Upper lobe of left lung (tissue), 6 donors: ENCODE data around the gene RDX. TPM values are rescaled to one million over a fixed set of nuclear protein-coding genes. Genes with fewer than 3 reads are reported as not detected.

ENCODE experiments used
- ATAC-seq, 2 donors: fragments of 200-7000 bp; cut with Tn5 transposase; one replicate each; pipeline ENCODE4 v1.9.1; 2022; ENCODE audit warnings: mild to moderate bottlenecking in 2 of 2, moderate library complexity in 2 of 2; ENCODE audit not compliant: low FRiP score in 2 of 2
- DNase-seq, 2 donors: peaks; one replicate each; pipeline ENCODE4 v3.0.0-alpha.2; 2019 to 2020
- H3K27ac ChIP-seq, 4 donors: fragments of 200-600 bp; sonication (generic); one replicate each; pipeline ENCODE4 v1.5.1; 2016 to 2019
- H3K27me3 ChIP-seq, 4 donors: fragments of 200-600 bp; sonication (generic); one replicate each; pipeline ENCODE4 v1.5.1; 2017 to 2019
- H3K36me3 ChIP-seq, 4 donors: fragments of 200-600 bp; sonication (generic); one replicate each; pipeline ENCODE4 v1.5.1; 2016 to 2019
- H3K4me1 ChIP-seq, 4 donors: fragments of 200-600 bp; sonication (generic); one replicate each; pipeline ENCODE4 v1.5.1; 2018 to 2019
- H3K4me3 ChIP-seq, 4 donors: fragments of 200-600 bp; sonication (generic); one replicate each; pipeline ENCODE4 v1.5.1; 2017 to 2019; ENCODE audit warnings: mild to moderate bottlenecking in 2 of 4, moderate library complexity in 1 of 4
- H3K9me3 ChIP-seq, 4 donors: fragments of 200-600 bp; sonication (generic); one replicate each; pipeline ENCODE4 v1.5.1; 2018 to 2019
- EP300 ChIP-seq, 4 donors: sonication (generic); formaldehyde crosslinking; IDR thresholded peaks; one replicate each; pipeline ENCODE4 v1.5.1; 2017; ENCODE audit warnings: antibody characterized with exemption in 4 of 4, control low read depth in 2 of 4
- POLR2A ChIP-seq, 4 donors: fragments of 450-650 bp; IDR thresholded peaks; one replicate each; pipeline ENCODE4 v1.5.1; 2016 to 2017; ENCODE audit warnings: antibody characterized with exemption in 4 of 4, mild to moderate bottlenecking in 2 of 4
- POLR2AphosphoS5 ChIP-seq, 2 donors: sonication (generic); formaldehyde crosslinking; IDR thresholded peaks; one replicate each; pipeline ENCODE4 v1.5.1; 2017; ENCODE audit warnings: antibody characterized with exemption in 2 of 2
- WGBS, 2 donors: methylation state at CpG; one replicate each; pipeline ENCODE4 v1.1.5; 2017 to 2018; 5-methylcytosine and 5-hydroxymethylcytosine counted together
- total RNA-seq, 6 donors: library from RNA; depleted of rRNA in 4 of 6; stranded (reverse); fragments of >200 nt in 4 of 6; gene quantifications; one replicate each; pipeline versions ENCODE4 v1.1.0 to v1.2.1, GENCODE V29; 2016 to 2021
- TF ChIP-seq, protein P1 (sequence below), 6 experiments: fragments of 450-650 bp in 4 of 6; fragments of 200-600 bp in 2 of 6; sonication (generic) in 2 of 6; IDR thresholded peaks; one replicate each; pipeline ENCODE4 v1.5.1; 2016 to 2019; ENCODE audit warnings: antibody characterized with exemption in 6 of 6
- donor health status: DM: no; HTN: no; CAD: no; lungs with moderate emphysema.
- donor health status: DM: no; HTN: yes; CAD: no; lungs with severe emphysema.

The RDX gene
- total RNA-seq, 6 donors from 2014 or later, result 113 to 142 (median 121) TPM

GRCh38 chr11:110235966-110236365, 60.4 kb downstream of the RDX start:
- TF ChIP-seq POLR2AphosphoS5 (IDR thresholded peaks at IDR 0.05), result no peak
- TF ChIP-seq, protein P1, sequence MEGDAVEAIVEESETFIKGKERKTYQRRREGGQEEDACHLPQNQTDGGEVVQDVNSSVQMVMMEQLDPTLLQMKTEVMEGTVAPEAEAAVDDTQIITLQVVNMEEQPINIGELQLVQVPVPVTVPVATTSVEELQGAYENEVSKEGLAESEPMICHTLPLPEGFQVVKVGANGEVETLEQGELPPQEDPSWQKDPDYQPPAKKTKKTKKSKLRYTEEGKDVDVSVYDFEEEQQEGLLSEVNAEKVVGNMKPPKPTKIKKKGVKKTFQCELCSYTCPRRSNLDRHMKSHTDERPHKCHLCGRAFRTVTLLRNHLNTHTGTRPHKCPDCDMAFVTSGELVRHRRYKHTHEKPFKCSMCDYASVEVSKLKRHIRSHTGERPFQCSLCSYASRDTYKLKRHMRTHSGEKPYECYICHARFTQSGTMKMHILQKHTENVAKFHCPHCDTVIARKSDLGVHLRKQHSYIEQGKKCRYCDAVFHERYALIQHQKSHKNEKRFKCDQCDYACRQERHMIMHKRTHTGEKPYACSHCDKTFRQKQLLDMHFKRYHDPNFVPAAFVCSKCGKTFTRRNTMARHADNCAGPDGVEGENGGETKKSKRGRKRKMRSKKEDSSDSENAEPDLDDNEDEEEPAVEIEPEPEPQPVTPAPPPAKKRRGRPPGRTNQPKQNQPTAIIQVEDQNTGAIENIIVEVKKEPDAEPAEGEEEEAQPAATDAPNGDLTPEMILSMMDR (IDR thresholded peaks at IDR 0.05), result no peak
- TF ChIP-seq POLR2A (IDR thresholded peaks at IDR 0.05), result no peak
- TF ChIP-seq EP300 (IDR thresholded peaks at IDR 0.05), result no peak
- WGBS, 2 donors, result 43 to 84% methylated on average over 1 of the region's 1 CpG
- Histone ChIP-seq H3K4me3 (no peak overlapping the region), H3K27me3 (no peaks in the 10 kb centered on the region), H3K9me3 (no peaks in the 10 kb centered on the region), H3K36me3 (peaks cover 12 to 64% (median 29%) of the 10 kb centered on the region in 4 donors), H3K27ac (no peak overlapping the region), H3K4me1 (peaks cover 0 to 8% (median 0%) of the 10 kb centered on the region in 4 donors)
- ATAC-seq, result no peak
- DNase-seq, result no peak

DNA sequence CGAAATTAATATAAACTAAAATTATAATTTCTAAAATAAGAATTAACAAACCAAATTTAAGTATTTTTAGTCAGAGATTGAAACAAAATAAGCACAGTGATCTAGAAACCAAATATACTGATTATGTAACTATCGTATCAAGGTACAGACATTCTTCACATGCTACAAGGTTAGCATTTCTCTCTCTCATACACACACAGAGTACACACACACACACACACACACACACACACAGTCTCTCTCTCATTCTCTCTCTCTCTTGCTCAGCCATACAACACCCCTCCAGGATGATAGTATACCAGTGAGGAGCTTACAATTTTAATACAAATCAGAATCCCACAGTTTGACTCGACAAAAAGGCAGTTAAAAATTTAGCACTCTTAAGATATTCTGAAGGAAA, 66.0 kb downstream of the RDX start:
- Histone ChIP-seq H3K4me1 (peaks cover 0 to 2% (median 0%) of the 10 kb centered on the region in 4 donors), H3K4me3 (no peak overlapping the region), H3K9me3 (no peaks in the 10 kb centered on the region), H3K27me3 (no peaks in the 10 kb centered on the region), H3K27ac (no peak overlapping the region), H3K36me3 (peaks cover 12 to 81% (median 20%) of the 10 kb centered on the region in 4 donors)
- no peak for ATAC-seq
- no peak for DNase-seq
- no peak for TF ChIP-seq EP300 (IDR thresholded peaks at IDR 0.05)
- TF ChIP-seq, protein P1 (IDR thresholded peaks at IDR 0.05), result no peak
- 81 to 88% methylated on average over 3 of the region's 3 CpGs for WGBS, 2 donors

DNA sequence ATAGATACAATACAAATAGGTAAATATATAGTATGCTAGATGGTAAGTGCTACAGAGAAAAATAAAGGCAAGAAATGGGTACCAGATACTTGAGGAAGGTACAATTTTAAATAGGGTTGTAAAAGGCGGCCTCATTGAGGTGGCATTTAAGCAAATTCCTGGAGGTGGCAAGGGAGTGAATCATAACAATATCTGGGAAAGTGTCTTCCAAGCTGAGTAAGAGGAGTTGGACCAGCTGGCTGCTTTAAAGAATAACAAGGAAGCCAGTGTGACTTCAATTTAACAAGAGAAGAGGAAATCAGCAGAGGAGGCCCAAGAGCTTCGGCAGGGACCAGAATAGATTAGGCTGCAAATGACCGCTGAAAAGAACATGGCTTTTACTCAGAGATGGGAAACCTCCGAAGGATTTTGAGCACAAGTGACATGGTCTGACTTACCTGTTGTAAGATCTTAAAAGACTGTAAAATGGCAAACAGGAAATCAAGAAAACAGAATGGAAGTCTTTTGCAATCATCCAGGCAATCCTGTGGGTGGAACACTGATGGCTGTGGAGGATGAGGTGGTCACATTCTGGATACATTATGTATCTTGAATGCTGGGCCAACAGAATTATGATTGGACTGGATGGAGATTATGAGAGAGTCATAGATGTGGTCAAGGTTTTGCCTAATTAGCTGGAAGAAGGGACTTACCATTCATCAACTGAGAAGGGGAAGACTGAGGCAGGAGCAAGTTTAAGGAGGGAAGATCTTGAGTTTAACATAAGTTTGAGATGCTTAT, 77.2 kb downstream of the RDX start:
- no peak for ATAC-seq

GRCh38 chr11:110217936-110218335, 78.5 kb downstream of the RDX start:
- Histone ChIP-seq H3K36me3 (no peaks in the 10 kb centered on the region), H3K9me3 (no peaks in the 10 kb centered on the region), H3K4me3 (no peak overlapping the region), H3K4me1 (no peaks in the 10 kb centered on the region), H3K27me3 (no peaks in the 10 kb centered on the region), H3K27ac (no peak overlapping the region)
- no peak for TF ChIP-seq POLR2AphosphoS5 (IDR thresholded peaks at IDR 0.05)
- TF ChIP-seq, protein P1 (IDR thresholded peaks at IDR 0.05), result no peak
- TF ChIP-seq POLR2A (IDR thresholded peaks at IDR 0.05), result no peak
- no peak for TF ChIP-seq EP300 (IDR thresholded peaks at IDR 0.05)
- DNase-seq, result no peak
- 54 to 68% methylated on average over 3 of the region's 3 CpGs for WGBS, 2 donors
- ATAC-seq, result no peak

More for the DNA sequence above, 77.2 kb downstream of the RDX start:
- DNase-seq, result no peak
- H3K4me1 ChIP-seq, result no peaks in the 10 kb centered on the region
- H3K36me3 ChIP-seq, result no peaks in the 10 kb centered on the region
- H3K4me3 ChIP-seq, result no peak overlapping the region
- H3K9me3 ChIP-seq, result no peaks in the 10 kb centered on the region
- H3K27me3 ChIP-seq, result no peaks in the 10 kb centered on the region
- no peak overlapping the region for H3K27ac ChIP-seq
- TF ChIP-seq POLR2AphosphoS5 (IDR thresholded peaks at IDR 0.05) (no peak), POLR2A (IDR thresholded peaks at IDR 0.05) (no peak), EP300 (IDR thresholded peaks at IDR 0.05) (no peak)
- TF ChIP-seq, protein P1 (IDR thresholded peaks at IDR 0.05), result no peak
- 85 to 96% methylated on average over 4 of the region's 4 CpGs for WGBS, 2 donors
